Endothelial cell (in vitro differentiated cells): ENCODE results near the gene TBC1D8. TPM values are rescaled to one million over a fixed set of nuclear protein-coding genes. Genes with fewer than 3 reads are reported as not detected.

Experiments used
- DNase-seq: peaks from one replicate; pipeline ENCODE4 v3.0.0; 2021; ENCODE audit warnings: low spot score
- H3K27ac Mint-ChIP-seq: one replicate; pipeline ENCODE4 v1.8.0; 2021; ENCODE audit warnings: mixed read lengths, inconsistent platforms; ENCODE audit not compliant: unreplicated experiment
- H3K27me3 Mint-ChIP-seq: one replicate; pipeline ENCODE4 v1.8.0; 2021; ENCODE audit warnings: mild to moderate bottlenecking, moderate library complexity, mixed read lengths, inconsistent platforms; ENCODE audit not compliant: unreplicated experiment
- H3K36me3 Mint-ChIP-seq: one replicate; pipeline ENCODE4 v1.8.0; 2021; ENCODE audit warnings: mild to moderate bottlenecking, low read depth, mixed read lengths, inconsistent platforms; ENCODE audit not compliant: unreplicated experiment
- H3K4me1 Mint-ChIP-seq: one replicate; pipeline ENCODE4 v1.8.0; 2021; ENCODE audit warnings: mild to moderate bottlenecking, mixed read lengths, inconsistent platforms; ENCODE audit not compliant: unreplicated experiment
- H3K4me3 Mint-ChIP-seq: one replicate; pipeline ENCODE4 v1.8.0; 2021; ENCODE audit warnings: mild to moderate bottlenecking, mixed read lengths, inconsistent platforms; ENCODE audit not compliant: unreplicated experiment
- H3K9me3 Mint-ChIP-seq: one replicate; pipeline ENCODE4 v1.8.0; 2021; ENCODE audit warnings: mixed read lengths, inconsistent platforms; ENCODE audit not compliant: unreplicated experiment
- total RNA-seq: library from RNA; stranded (reverse); fragmentation: NEBNext Ultra II Directional; extraction: Animal tissue kit (Norgen Biotek cat#: 25700); gene quantifications from one replicate; pipeline ENCODE4 v1.2.1, GENCODE V29; 2021; ENCODE audit not compliant: unreplicated experiment
- TF ChIP-seq, protein P1 (sequence below): fragments of 200-600 bp; sonication (generic); IDR thresholded peaks from one replicate; pipeline ENCODE4 v1.5.0; 2021; ENCODE audit warnings: antibody characterized with exemption; ENCODE audit not compliant: unreplicated experiment

TBC1D8 gene
- total RNA-seq, 1 donor from 2014 or later, result 27.5 TPM

DNA sequence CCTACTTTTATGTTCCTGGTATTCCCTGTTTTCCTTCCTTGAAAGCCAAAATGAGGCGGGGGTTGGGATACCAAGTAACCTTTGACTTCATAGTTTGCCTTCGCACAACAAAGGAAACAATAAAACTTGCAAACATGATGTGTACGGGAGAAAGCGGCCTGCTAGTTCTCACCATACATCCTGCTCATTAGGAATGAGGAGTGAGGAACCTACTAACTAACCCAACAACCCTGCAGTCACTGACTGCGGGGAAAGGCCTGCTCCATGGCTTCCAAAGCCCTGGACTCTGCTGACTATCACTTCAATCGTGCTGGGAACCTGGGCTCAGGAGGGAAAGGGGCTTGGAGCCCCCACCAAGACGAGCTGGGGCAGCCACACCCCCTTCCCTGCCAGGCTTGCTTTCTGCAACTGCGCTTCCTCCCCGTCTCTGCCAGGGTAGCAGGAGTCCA, 124.9 kb downstream of the TBC1D8 start:
- Mint-ChIP-seq H3K4me3 (no peak overlapping the region), H3K4me1 (peaks cover 9% of the 10 kb centered on the region), H3K27me3 (peaks cover 4% of the 10 kb centered on the region), H3K9me3 (no peaks in the 10 kb centered on the region), H3K27ac (no peak overlapping the region), H3K36me3 (peaks cover 42% of the 10 kb centered on the region)
- DNase-seq, result no peak
- TF ChIP-seq, protein P1, sequence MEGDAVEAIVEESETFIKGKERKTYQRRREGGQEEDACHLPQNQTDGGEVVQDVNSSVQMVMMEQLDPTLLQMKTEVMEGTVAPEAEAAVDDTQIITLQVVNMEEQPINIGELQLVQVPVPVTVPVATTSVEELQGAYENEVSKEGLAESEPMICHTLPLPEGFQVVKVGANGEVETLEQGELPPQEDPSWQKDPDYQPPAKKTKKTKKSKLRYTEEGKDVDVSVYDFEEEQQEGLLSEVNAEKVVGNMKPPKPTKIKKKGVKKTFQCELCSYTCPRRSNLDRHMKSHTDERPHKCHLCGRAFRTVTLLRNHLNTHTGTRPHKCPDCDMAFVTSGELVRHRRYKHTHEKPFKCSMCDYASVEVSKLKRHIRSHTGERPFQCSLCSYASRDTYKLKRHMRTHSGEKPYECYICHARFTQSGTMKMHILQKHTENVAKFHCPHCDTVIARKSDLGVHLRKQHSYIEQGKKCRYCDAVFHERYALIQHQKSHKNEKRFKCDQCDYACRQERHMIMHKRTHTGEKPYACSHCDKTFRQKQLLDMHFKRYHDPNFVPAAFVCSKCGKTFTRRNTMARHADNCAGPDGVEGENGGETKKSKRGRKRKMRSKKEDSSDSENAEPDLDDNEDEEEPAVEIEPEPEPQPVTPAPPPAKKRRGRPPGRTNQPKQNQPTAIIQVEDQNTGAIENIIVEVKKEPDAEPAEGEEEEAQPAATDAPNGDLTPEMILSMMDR, result no peak

DNA sequence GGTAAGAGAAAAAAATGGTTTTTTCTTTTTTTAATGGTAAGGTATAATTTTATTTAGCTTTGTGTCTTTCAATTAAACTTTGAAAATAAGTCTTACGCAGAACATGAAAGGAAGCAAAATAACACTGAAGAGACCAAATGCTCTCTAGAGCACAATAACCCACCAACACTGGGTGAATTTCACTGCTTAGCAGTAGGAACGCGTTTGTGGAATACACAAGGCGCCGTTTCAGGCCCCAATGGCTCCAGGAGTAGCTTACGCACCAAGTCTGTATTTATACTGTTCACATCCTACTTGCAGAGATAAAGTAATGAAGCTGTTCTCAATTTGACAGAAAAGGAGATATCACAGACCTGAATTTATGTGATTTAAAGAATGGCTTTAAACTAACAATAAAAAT, 125.6 kb downstream of the TBC1D8 start:
- H3K4me1 Mint-ChIP-seq, result peaks cover 9% of the 10 kb centered on the region
- peaks cover 4% of the 10 kb centered on the region for H3K27me3 Mint-ChIP-seq
- no peak overlapping the region for H3K27ac Mint-ChIP-seq
- DNase-seq, result no peak
- TF ChIP-seq, protein P1, result no peak
- no peak overlapping the region for H3K4me3 Mint-ChIP-seq
- H3K9me3 Mint-ChIP-seq, result no peaks in the 10 kb centered on the region
- peaks cover 39% of the 10 kb centered on the region for H3K36me3 Mint-ChIP-seq

DNA sequence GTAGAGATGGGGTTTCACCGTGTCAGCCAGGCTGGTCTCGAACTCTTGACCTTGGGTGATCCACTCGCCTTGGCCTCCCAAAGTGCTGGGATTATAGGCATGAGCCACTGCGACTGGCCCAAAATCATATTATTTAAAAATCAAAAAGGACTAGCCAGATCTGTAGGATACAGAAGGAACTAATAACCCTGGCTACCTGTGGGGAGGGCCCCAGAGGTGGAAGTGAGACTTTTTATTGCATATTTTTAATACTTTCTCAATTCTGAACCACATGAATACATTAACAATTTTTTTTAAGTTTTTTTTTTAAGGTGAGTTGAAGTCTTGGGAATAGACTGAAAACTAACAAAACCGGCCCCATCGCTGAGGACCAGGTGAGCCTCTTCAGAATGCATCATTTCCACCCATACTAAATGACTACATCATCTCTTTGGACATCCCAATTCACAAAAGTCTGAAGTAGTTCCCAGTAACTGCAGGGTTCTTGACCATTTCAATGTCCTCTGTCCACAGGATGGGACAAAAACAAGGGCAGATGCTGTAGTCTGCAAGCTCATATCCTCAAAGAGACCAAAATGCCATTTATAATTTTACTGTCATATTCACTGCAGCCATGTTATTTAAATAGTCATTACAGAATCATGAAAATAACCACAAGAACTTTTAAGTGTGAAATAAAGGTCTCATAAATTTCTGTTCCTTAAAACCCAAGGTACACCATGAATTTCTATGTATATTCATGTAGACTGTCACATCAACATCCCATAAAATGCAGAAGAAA, 127.7 kb downstream of the TBC1D8 start:
- Mint-ChIP-seq H3K4me1 (peaks cover 9% of the 10 kb centered on the region), H3K9me3 (no peaks in the 10 kb centered on the region), H3K27ac (no peak overlapping the region), H3K36me3 (peaks cover 26% of the 10 kb centered on the region), H3K4me3 (no peak overlapping the region), H3K27me3 (no peaks in the 10 kb centered on the region)
- TF ChIP-seq, protein P1, result no peak
- DNase-seq, result no peak

DNA sequence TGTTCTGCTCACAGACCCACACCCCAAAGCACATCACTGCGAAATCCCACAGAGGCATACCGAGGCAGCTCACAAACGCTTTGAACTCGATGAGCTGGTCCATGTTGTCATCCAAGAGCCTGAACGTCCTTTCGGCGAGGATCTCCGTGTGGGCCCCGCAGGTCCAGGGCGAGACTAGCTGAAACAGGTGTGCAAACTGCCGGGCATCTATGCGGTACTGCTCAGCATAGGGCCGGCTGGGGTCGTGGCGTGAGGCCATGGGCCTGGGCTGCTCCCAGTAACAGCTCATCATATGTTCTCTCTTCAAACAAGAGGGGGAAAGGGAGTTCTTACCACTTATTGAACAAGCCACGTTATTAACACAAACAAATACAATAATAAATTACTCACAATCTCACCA, 129.0 kb downstream of the TBC1D8 start:
- Mint-ChIP-seq H3K36me3 (peaks cover 26% of the 10 kb centered on the region), H3K27ac (no peak overlapping the region), H3K9me3 (no peaks in the 10 kb centered on the region), H3K4me1 (peaks cover 9% of the 10 kb centered on the region), H3K27me3 (no peaks in the 10 kb centered on the region), H3K4me3 (no peak overlapping the region)
- TF ChIP-seq, protein P1, result no peak
- no peak for DNase-seq

DNA sequence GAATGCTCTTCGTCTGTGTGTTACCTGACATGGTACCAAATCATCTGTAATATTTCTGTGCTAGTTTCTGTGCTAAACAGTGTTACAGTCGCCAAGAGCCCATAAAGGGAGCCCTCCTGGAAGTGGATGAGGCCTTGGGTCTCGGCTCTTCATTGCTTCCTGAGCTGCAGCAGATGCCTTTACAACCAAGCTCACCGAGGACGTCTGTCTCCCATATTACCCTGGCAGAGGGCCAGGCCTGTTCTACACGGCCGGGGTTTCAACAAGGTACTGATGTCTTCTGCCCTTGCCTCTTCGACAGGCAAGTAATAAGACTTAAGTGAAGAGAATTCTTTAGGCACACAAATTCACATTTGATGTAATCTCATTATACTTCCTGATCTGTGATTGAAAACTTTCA, 132.2 kb downstream of the TBC1D8 start:
- Mint-ChIP-seq H3K27ac (no peak overlapping the region), H3K4me3 (no peak overlapping the region), H3K9me3 (no peaks in the 10 kb centered on the region), H3K27me3 (no peaks in the 10 kb centered on the region), H3K36me3 (peaks cover 20% of the 10 kb centered on the region), H3K4me1 (no peaks in the 10 kb centered on the region)
- DNase-seq, result no peak
- TF ChIP-seq, protein P1, result no peak
